Spleen (tissue), 11 donors: ENCODE results near the gene KDM2B. TPM values are rescaled to one million over a fixed set of nuclear protein-coding genes. Genes with fewer than 3 reads are reported as not detected.
A peak's percentile ranks its signal among the peaks of the same experiment; 100 is the strongest.

Experiments
- DNase-seq: peaks from one replicate; pipeline ENCODE4 v3.0.0-alpha.2; 2020
- H3K27ac ChIP-seq, 8 donors: fragments of 200-600 bp; sonication (generic) in 7 of 8; 1 replicate in 4 of 8; 2 replicates in 4 of 8; pipeline versions ENCODE4 v1.5.0 to v1.8.0; 2016 to 2021; ENCODE audit warnings: inconsistent platforms in 4 of 8, mild to moderate bottlenecking in 4 of 8, moderate library complexity in 1 of 8
- H3K27me3 ChIP-seq, 7 donors: fragments of 200-600 bp; sonication (generic) in 6 of 7; replicated peaks in 1 of 7; 1 replicate in 4 of 7; 2 replicates in 3 of 7; pipeline versions ENCODE4 v1.5.0 to v1.8.0; 2016 to 2021; ENCODE audit warnings: inconsistent platforms in 3 of 7, mild to moderate bottlenecking in 1 of 7
- H3K36me3 ChIP-seq, 6 donors: fragments of 200-600 bp; sonication (generic) in 5 of 6; 1 replicate in 4 of 6; 2 replicates in 2 of 6; pipeline versions ENCODE4 v1.5.0 to v1.8.0; 2016 to 2021; ENCODE audit warnings: inconsistent platforms in 2 of 6
- H3K4me1 ChIP-seq, 6 donors: fragments of 200-600 bp; sonication (generic) in 5 of 6; 1 replicate in 3 of 6; 2 replicates in 3 of 6; pipeline versions ENCODE4 v1.5.0 to v1.8.0; 2016 to 2021; ENCODE audit warnings: inconsistent platforms in 3 of 6
- H3K4me3 ChIP-seq, 8 donors: fragments of 200-600 bp; sonication (generic) in 7 of 8; 1 replicate in 4 of 8; 2 replicates in 4 of 8; pipeline versions ENCODE4 v1.5.0 to v1.8.0; 2016 to 2021; ENCODE audit warnings: inconsistent platforms in 4 of 8, mild to moderate bottlenecking in 4 of 8, moderate library complexity in 2 of 8
- H3K9me3 ChIP-seq, 8 donors: fragments of 200-600 bp; sonication (generic) in 7 of 8; 1 replicate in 4 of 8; 2 replicates in 4 of 8; pipeline versions ENCODE4 v1.5.0 to v1.8.0; 2016 to 2021; ENCODE audit warnings: inconsistent platforms in 4 of 8
- POLR2A ChIP-seq, 3 donors: fragments of 450-650 bp; IDR thresholded peaks; one replicate each; pipeline ENCODE4 v1.5.1; 2017; ENCODE audit warnings: antibody characterized with exemption in 3 of 3, mild to moderate bottlenecking in 1 of 3
- POLR2AphosphoS5 ChIP-seq, 3 donors: sonication (generic); formaldehyde crosslinking; IDR thresholded peaks; one replicate each; pipeline ENCODE4 v1.5.1; 2017; ENCODE audit warnings: antibody characterized with exemption in 3 of 3
- WGBS, 5 donors: extraction: QIAGEN DNeasy Blood & Tissue Kit in 3 of 5; methylation state at CpG; one replicate each; pipeline versions ENCODE4 v1.1.5 to v1.1.7; 2013 to 2018; 5-methylcytosine and 5-hydroxymethylcytosine counted together
- intact Hi-C: fragments of 100-400 bp; cut with DNase I; formaldehyde crosslinking; loops from one replicate; pipeline ENCODE4 v1.15.0; 2023; ENCODE audit warnings: low total_unique reads
- polyA plus RNA-seq, 3 donors: library from polyadenylated mRNA; stranded (reverse); fragments of 200-250 nt; gene quantifications; one replicate each; pipeline ENCODE4 v1.2.1, GENCODE V29; 2013
- total RNA-seq, 7 donors: library from RNA; depleted of rRNA in 3 of 7; stranded (reverse); fragments of >200 nt in 3 of 7; fragmentation: NEBNext Ultra II Directional in 4 of 7; extraction: Animal tissue kit (Norgen Biotek cat#: 25700) in 4 of 7; gene quantifications; one replicate each; pipeline versions ENCODE4 v1.1.0 to v1.2.1, GENCODE V29; 2016 to 2021
- TF ChIP-seq, protein P1 (sequence below), 11 experiments: fragments of 200-600 bp in 7 of 11; fragments of 450-650 bp in 4 of 11; sonication (generic) in 4 of 11; IDR thresholded peaks in 8 of 11; conservative IDR thresholded peaks in 3 of 11; 1 replicate in 7 of 11; 2 replicates in 4 of 11; pipeline versions ENCODE4 v1.4.0 to v1.8.0; 2016 to 2021; ENCODE audit warnings: antibody characterized with exemption in 11 of 11, inconsistent platforms in 4 of 11, mild to moderate bottlenecking in 1 of 11
- donor health status: healthy with polysubstance abuse.
- donor health status: DM: no; HTN: no; CAD: no; lungs with moderate emphysema.
- donor health status: DM: no; HTN: no; CAD: no.
- donor health status: Bipolar disorder and iron deficiency.
- donor health status: healthy.
- donor health status: DM: no; HTN: no; CAD: no.
- donor health status: DM: yes; HTN: yes; CAD: no.

KDM2B gene
- total and polyA plus RNA-seq, 10 donors: 20.8 to 56.2 (median 40.1) TPM

DNA sequence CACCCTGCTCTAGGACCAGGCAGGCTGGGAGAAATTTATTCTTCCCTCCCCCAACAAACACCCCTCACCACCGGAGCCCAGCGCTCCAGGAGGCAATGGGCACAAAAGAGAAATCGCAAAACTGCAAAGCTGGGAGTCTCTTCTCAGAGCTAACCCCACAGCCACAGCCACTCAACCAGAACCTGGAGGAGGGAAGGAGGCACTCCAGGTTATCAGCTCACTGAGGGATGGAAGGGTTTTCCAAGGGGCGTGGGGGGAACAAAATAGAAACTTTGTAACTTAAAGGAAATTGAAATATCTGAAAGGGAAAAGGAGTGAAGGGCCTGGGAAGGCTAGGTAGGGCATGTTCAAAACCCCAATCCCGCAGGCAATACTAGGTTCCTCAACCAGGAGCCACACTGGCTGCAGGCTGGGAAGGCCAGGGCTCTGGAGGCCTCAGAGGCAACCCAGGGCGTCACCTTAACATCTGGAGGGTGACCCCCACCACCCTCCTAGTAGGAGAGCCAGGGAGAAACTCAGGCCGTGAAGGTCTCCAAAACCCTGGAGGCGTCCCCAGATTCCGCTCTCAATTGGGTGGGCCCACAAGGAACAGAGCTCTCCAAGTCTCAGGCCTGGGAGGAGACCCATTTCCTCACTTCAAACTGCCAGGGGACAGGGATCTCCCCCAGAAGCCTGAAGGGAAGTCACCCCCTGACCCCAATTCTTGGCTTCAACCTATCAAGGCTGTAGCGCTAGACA, 3.2 kb downstream of the KDM2B start:
- H3K36me3 ChIP-seq: peaks cover 0 to 32% (median 10%) of the 10 kb centered on the region in 6 donors
- WGBS, 5 donors: 79 to 92% (median 90%) methylated on average over 6 to 10 of the region's 10 CpGs
- H3K4me1 ChIP-seq: peaks cover 29 to 60% (median 47%) of the 10 kb centered on the region in 6 donors
- peak overlapping the region in 3 of 8 donors; percentile 60 to 76 (median 68) for H3K4me3 ChIP-seq
- intact Hi-C loops: no loop called here
- peak overlapping the region in 7 of 8 donors; percentile 45 to 92 (median 89) for H3K27ac ChIP-seq
- no peaks in the 10 kb centered on the region for H3K9me3 ChIP-seq
- no peaks in the 10 kb centered on the region for H3K27me3 ChIP-seq
- DNase-seq: no peak
- TF ChIP-seq POLR2A (IDR thresholded peaks at IDR 0.05) (no peak), POLR2AphosphoS5 (IDR thresholded peaks at IDR 0.05) (no peak)
- TF ChIP-seq, protein P1, sequence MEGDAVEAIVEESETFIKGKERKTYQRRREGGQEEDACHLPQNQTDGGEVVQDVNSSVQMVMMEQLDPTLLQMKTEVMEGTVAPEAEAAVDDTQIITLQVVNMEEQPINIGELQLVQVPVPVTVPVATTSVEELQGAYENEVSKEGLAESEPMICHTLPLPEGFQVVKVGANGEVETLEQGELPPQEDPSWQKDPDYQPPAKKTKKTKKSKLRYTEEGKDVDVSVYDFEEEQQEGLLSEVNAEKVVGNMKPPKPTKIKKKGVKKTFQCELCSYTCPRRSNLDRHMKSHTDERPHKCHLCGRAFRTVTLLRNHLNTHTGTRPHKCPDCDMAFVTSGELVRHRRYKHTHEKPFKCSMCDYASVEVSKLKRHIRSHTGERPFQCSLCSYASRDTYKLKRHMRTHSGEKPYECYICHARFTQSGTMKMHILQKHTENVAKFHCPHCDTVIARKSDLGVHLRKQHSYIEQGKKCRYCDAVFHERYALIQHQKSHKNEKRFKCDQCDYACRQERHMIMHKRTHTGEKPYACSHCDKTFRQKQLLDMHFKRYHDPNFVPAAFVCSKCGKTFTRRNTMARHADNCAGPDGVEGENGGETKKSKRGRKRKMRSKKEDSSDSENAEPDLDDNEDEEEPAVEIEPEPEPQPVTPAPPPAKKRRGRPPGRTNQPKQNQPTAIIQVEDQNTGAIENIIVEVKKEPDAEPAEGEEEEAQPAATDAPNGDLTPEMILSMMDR (IDR thresholded peaks at IDR 0.05 in 8 of 11, conservative IDR thresholded peaks at IDR 0.05 in 3 of 11): no peak

- no peak overlapping the region for H3K4me3 ChIP-seq
- intact Hi-C loops: no loop called here
- peak overlapping the region in 6 of 8 donors; percentile 17 to 92 (median 90) for H3K27ac ChIP-seq
- WGBS, 5 donors: 33 to 53% (median 44%) methylated on average over 4 of the region's 4 CpGs
- peaks cover 29 to 53% (median 40%) of the 10 kb centered on the region in 6 donors for H3K4me1 ChIP-seq
- no peaks in the 10 kb centered on the region for H3K9me3 ChIP-seq
- H3K36me3 ChIP-seq: peaks cover 0 to 39% (median 10%) of the 10 kb centered on the region in 6 donors
- TF ChIP-seq POLR2AphosphoS5 (IDR thresholded peaks at IDR 0.05) (no peak), POLR2A (IDR thresholded peaks at IDR 0.05) (no peak)
- TF ChIP-seq, protein P1 (IDR thresholded peaks at IDR 0.05 in 8 of 11, conservative IDR thresholded peaks at IDR 0.05 in 3 of 11): no peak
- no peak for DNase-seq
- no peaks in the 10 kb centered on the region for H3K27me3 ChIP-seq
Measured at GRCh38 chr12:121576851-121577391, 3.9 kb downstream of the KDM2B start.

GRCh38 chr12:121575952-121576625, 4.7 kb downstream of the KDM2B start:
- 85 to 95% (median 90%) methylated on average over 13 of the region's 13 CpGs for WGBS, 5 donors
- no peak for DNase-seq
- Histone ChIP-seq H3K27me3 (no peaks in the 10 kb centered on the region), H3K4me3 (no peak overlapping the region), H3K36me3 (peaks cover 0 to 44% (median 12%) of the 10 kb centered on the region in 6 donors), H3K27ac (peak overlapping the region in 2 of 8 donors; percentile 90), H3K9me3 (no peaks in the 10 kb centered on the region), H3K4me1 (peaks cover 23 to 45% (median 31%) of the 10 kb centered on the region in 6 donors)
- no peak for TF ChIP-seq POLR2AphosphoS5 (IDR thresholded peaks at IDR 0.05)
- TF ChIP-seq, protein P1 (IDR thresholded peaks at IDR 0.05 in 8 of 11, conservative IDR thresholded peaks at IDR 0.05 in 3 of 11): no peak
- no peak for TF ChIP-seq POLR2A (IDR thresholded peaks at IDR 0.05)
- intact Hi-C loops: no loop called here

GRCh38 chr12:121575051-121575450, 5.8 kb downstream of the KDM2B start:
- Histone ChIP-seq H3K4me3 (no peak overlapping the region), H3K9me3 (no peaks in the 10 kb centered on the region), H3K36me3 (peaks cover 0 to 51% (median 12%) of the 10 kb centered on the region in 6 donors), H3K27me3 (no peaks in the 10 kb centered on the region), H3K27ac (no peak overlapping the region), H3K4me1 (peaks cover 20 to 39% (median 26%) of the 10 kb centered on the region in 6 donors)
- no peak for DNase-seq
- intact Hi-C loops: no loop called here
- 78 to 100% (median 89%) methylated on average over 1 of the region's 1 CpG for WGBS, 5 donors
- TF ChIP-seq POLR2A (IDR thresholded peaks at IDR 0.05) (no peak), POLR2AphosphoS5 (IDR thresholded peaks at IDR 0.05) (no peak)
- TF ChIP-seq, protein P1 (IDR thresholded peaks at IDR 0.05 in 8 of 11, conservative IDR thresholded peaks at IDR 0.05 in 3 of 11): no peak
